Natural killer cell treated with Interleukin-12 subunit alpha and Interleukin-12 subunit beta and Interleukin-15 and Interleukin-18, amount 100 ng/mL, for 72 hours (primary cell): ENCODE data around the gene SNRPE. TPM values are rescaled to one million over a fixed set of nuclear protein-coding genes. Genes with fewer than 3 reads are reported as not detected.
A peak's percentile ranks its signal among the peaks of the same experiment; 100 is the strongest.

Experiments
- ATAC-seq, 2 donors: fragments of 150-1000 bp; cut with Tn5 transposase in 1 of 2; sonication (Bioruptor Pico), chemical (Tn5 transposase) in 1 of 2; 2 replicates each; pipeline ENCODE4 v1.10.0; 2021
- DNase-seq: peaks from one replicate; pipeline ENCODE4 v3.0.0; 2022; ENCODE audit warnings: low spot score
- H3K27ac Mint-ChIP-seq, 2 donors: 1 replicate in 1 of 2; 2 replicates in 1 of 2; pipeline ENCODE4 v1.8.0; 2022; ENCODE audit warnings: mixed read lengths in 2 of 2, mild to moderate bottlenecking in 1 of 2, moderate library complexity in 1 of 2
- H3K27me3 Mint-ChIP-seq, 2 donors: 1 replicate in 1 of 2; 2 replicates in 1 of 2; pipeline ENCODE4 v1.8.0; 2022; ENCODE audit warnings: mixed read lengths in 2 of 2
- H3K36me3 Mint-ChIP-seq: one replicate; pipeline ENCODE4 v1.8.0; 2022; ENCODE audit warnings: mixed read lengths
- H3K4me1 Mint-ChIP-seq, 2 donors: 1 replicate in 1 of 2; 2 replicates in 1 of 2; pipeline ENCODE4 v1.8.0; 2022; ENCODE audit warnings: low read depth in 2 of 2, mixed read lengths in 2 of 2, mild to moderate bottlenecking in 1 of 2
- H3K4me3 Mint-ChIP-seq: one replicate; pipeline ENCODE4 v1.8.0; 2022; ENCODE audit warnings: mixed read lengths
- H3K9me3 Mint-ChIP-seq: 2 replicates; pipeline ENCODE4 v1.8.0; 2022; ENCODE audit warnings: mixed read lengths
- total RNA-seq, 2 donors: library from RNA; stranded (reverse); gene quantifications; one replicate each; pipeline ENCODE4 v1.2.3, GENCODE V29; 2022

The SNRPE gene
- total RNA-seq, 2 donors from 2014 or later: 124 to 125 TPM

- no peak for DNase-seq
- no peaks in the 10 kb centered on the region for H3K4me1 Mint-ChIP-seq
- no peak overlapping the region for H3K4me3 Mint-ChIP-seq
- H3K36me3 Mint-ChIP-seq: no peaks in the 10 kb centered on the region
- peak in 1 of 2 donors; percentile 28 for ATAC-seq
- H3K27me3 Mint-ChIP-seq: peaks cover 5 to 7% of the 10 kb centered on the region in 2 donors
- H3K9me3 Mint-ChIP-seq: no peaks in the 10 kb centered on the region
- H3K27ac Mint-ChIP-seq: no peak overlapping the region
These were observed 38.7 kb downstream of the SNRPE start for GRCh38 chr1:203899869-203900714.

- H3K9me3 Mint-ChIP-seq: no peaks in the 10 kb centered on the region
- H3K27ac Mint-ChIP-seq: no peak overlapping the region
- no peak overlapping the region for H3K4me3 Mint-ChIP-seq
- no peaks in the 10 kb centered on the region for H3K4me1 Mint-ChIP-seq
- no peak for DNase-seq
- no peak for ATAC-seq
- no peaks in the 10 kb centered on the region for H3K36me3 Mint-ChIP-seq
- H3K27me3 Mint-ChIP-seq: peaks cover 3 to 7% of the 10 kb centered on the region in 2 donors
These were observed 40.2 kb downstream of the SNRPE start for GRCh38 chr1:203901581-203901980.

GRCh38 chr1:203905275-203905674, 43.9 kb downstream of the SNRPE start:
- Mint-ChIP-seq H3K9me3 (no peaks in the 10 kb centered on the region), H3K27me3 (peaks cover 3 to 7% of the 10 kb centered on the region in 2 donors), H3K4me1 (no peaks in the 10 kb centered on the region), H3K36me3 (no peaks in the 10 kb centered on the region), H3K27ac (no peak overlapping the region), H3K4me3 (no peak overlapping the region)
- DNase-seq: no peak
- no peak for ATAC-seq

- no peak overlapping the region for H3K27ac Mint-ChIP-seq
- no peaks in the 10 kb centered on the region for H3K9me3 Mint-ChIP-seq
- no peak for ATAC-seq
- no peak for DNase-seq
- H3K4me1 Mint-ChIP-seq: no peaks in the 10 kb centered on the region
- H3K36me3 Mint-ChIP-seq: no peaks in the 10 kb centered on the region
- no peak overlapping the region for H3K4me3 Mint-ChIP-seq
- peaks cover 3 to 7% of the 10 kb centered on the region in 2 donors for H3K27me3 Mint-ChIP-seq
These were observed 45.5 kb downstream of the SNRPE start for GRCh38 chr1:203906932-203907331.

- Mint-ChIP-seq H3K9me3 (no peaks in the 10 kb centered on the region), H3K36me3 (no peaks in the 10 kb centered on the region), H3K4me3 (no peak overlapping the region), H3K4me1 (no peaks in the 10 kb centered on the region), H3K27ac (no peak overlapping the region), H3K27me3 (peaks cover under 1 to 3% of the 10 kb centered on the region in 2 donors)
- DNase-seq (no peak), ATAC-seq (no peak)
These were observed 46.5 kb downstream of the SNRPE start for GRCh38 chr1:203907901-203908300.

- no peaks in the 10 kb centered on the region for H3K4me1 Mint-ChIP-seq
- H3K27me3 Mint-ChIP-seq: no peaks in the 10 kb centered on the region
- DNase-seq (no peak), ATAC-seq (no peak)
- no peak overlapping the region for H3K4me3 Mint-ChIP-seq
- H3K27ac Mint-ChIP-seq: no peak overlapping the region
- no peaks in the 10 kb centered on the region for H3K36me3 Mint-ChIP-seq
- no peaks in the 10 kb centered on the region for H3K9me3 Mint-ChIP-seq
These were observed 50.4 kb downstream of the SNRPE start for GRCh38 chr1:203911806-203912205.

GRCh38 chr1:203913073-203913521, 51.7 kb downstream of the SNRPE start:
- H3K4me1 Mint-ChIP-seq: no peaks in the 10 kb centered on the region
- no peaks in the 10 kb centered on the region for H3K9me3 Mint-ChIP-seq
- no peak overlapping the region for H3K4me3 Mint-ChIP-seq
- H3K27ac Mint-ChIP-seq: no peak overlapping the region
- DNase-seq (no peak), ATAC-seq (no peak)
- no peaks in the 10 kb centered on the region for H3K27me3 Mint-ChIP-seq
- no peaks in the 10 kb centered on the region for H3K36me3 Mint-ChIP-seq

- H3K4me3 Mint-ChIP-seq: no peak overlapping the region
- H3K36me3 Mint-ChIP-seq: no peaks in the 10 kb centered on the region
- no peaks in the 10 kb centered on the region for H3K4me1 Mint-ChIP-seq
- H3K27ac Mint-ChIP-seq: no peak overlapping the region
- no peak for ATAC-seq
- DNase-seq: no peak
- no peaks in the 10 kb centered on the region for H3K27me3 Mint-ChIP-seq
- H3K9me3 Mint-ChIP-seq: no peaks in the 10 kb centered on the region
These were observed 52.9 kb downstream of the SNRPE start for GRCh38 chr1:203914292-203914691.

GRCh38 chr1:203915811-203916210, 54.4 kb downstream of the SNRPE start:
- no peak for DNase-seq
- Mint-ChIP-seq H3K27me3 (no peaks in the 10 kb centered on the region), H3K27ac (no peak overlapping the region), H3K9me3 (no peaks in the 10 kb centered on the region), H3K4me3 (no peak overlapping the region), H3K4me1 (no peaks in the 10 kb centered on the region), H3K36me3 (no peaks in the 10 kb centered on the region)
- ATAC-seq: no peak

GRCh38 chr1:203916756-203917155, 55.4 kb downstream of the SNRPE start:
- DNase-seq (no peak), ATAC-seq (no peak)
- Mint-ChIP-seq H3K9me3 (no peaks in the 10 kb centered on the region), H3K4me3 (no peak overlapping the region), H3K4me1 (no peaks in the 10 kb centered on the region), H3K27me3 (no peaks in the 10 kb centered on the region), H3K36me3 (no peaks in the 10 kb centered on the region), H3K27ac (no peak overlapping the region)

Other genes with a start within 250 kb of the SNRPE start
- 100 to 1,000 TPM; 158 to 191 TPM for gene ATP2B4, start 234.8 kb upstream of the SNRPE start, total RNA-seq
- gene LAX1, start 96.4 kb upstream of the SNRPE start, total RNA-seq: 1 to 10 TPM; 7.2 to 7.7 TPM
- 10 to 100 TPM; 24.9 to 29.3 TPM for gene ZBED6, start 66.0 kb upstream of the SNRPE start, total RNA-seq
- 10 to 100 TPM; 84.1 to 91.8 TPM for gene ZC3H11A, start 66.0 kb upstream of the SNRPE start, total RNA-seq
- 1 to 10 TPM; 5.9 to 8.3 TPM for gene SOX13, start 211.5 kb downstream of the SNRPE start, total RNA-seq